HG02885 (cell line): ENCODE data around the gene NHEJ1.

Source experiments
- ATAC-seq: cut with Tn5 transposase; IDR thresholded peaks from one replicate; pipeline ENCODE4 v1.9.1; 2021; ENCODE audit warnings: mild to moderate bottlenecking; ENCODE audit not compliant: unreplicated experiment, poor library complexity

NHEJ1 gene

DNA sequence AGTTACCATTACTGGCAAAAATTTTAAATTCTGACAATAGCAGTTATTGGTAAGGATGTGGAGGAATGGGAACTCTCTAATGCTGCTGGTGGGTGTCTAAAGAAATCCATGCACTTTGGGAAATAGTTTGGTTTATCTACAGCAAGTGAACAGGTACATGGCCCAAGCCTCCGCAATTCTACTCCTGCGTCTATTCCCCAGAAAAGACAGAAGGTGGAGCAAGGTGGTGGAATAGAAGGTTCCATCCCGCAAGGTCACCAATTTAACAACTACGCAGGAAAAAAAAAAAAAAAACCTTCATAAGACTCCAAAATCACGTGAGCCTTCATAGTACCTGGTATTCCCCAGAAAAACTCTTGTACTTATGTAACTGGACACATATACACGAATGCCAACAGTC is 125.8 kb downstream of the NHEJ1 start:
- no peak for ATAC-seq

DNA sequence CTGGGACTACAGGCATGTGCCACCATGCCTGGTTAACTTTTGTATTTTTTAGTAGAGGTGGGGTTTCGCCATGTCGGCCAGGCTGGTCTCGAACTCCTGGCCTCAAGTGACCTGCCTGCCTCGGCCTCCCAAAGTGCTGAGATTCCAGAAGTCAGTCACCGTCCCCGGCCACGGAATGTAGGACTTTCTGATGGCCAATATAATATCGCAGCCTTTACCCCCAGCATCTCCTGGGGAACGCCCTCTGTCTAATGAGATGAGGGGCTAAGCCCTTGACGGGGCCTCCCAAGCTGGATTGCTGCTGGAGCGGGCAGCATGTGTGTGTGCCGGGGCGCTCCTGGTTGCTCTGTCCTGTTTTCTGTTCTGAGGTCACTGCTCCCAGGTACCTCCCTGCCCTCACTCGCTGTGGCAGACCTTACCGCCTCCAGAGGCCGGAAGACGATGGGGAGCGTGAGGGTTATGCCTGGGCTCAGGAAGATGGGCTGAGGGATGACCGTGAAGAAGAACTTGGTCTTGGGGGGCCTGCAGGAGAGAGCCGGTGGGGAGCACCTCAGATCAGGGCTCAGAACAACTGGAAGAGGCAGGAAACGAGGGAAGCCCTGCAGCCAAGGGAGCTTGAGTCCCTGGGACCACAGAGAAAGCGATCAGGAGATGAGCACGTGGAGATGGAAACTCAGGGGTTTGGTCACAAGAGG is 128.4 kb downstream of the NHEJ1 start:
- ATAC-seq = no peak

DNA sequence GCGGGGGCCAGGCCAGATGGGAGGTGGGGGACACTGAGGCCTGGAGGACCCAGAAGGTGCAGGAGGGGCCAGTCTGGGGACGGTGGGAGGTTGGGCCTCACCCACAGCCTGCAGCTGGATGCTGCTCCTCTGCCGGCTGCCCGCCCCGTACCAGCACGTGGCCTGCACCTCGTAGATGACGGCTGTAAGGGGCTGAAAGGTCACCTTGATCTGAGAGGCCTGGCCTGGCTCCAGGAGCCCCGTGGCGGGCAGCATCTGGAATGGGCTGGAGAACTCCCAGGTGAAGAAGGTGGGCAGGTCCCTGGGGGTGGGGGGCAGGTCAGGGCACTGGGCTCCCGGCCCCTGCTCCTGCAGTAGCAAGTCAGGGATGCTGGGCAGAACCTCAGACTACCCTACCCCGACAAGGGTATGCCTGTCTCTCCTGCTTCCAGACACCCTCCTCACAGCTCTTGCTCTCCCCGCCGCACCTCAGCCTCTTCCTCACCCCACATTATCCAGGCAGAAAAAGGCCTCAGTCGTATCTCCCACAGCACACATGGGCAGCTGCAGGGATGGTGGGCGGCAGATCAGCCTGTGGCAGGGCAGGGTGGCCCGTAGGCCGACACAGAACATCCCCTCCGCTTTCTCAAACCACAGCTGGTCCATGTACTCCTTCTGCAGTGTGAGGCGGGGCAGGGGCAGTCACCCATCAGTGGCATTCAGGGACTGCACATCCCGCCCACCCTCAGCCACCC is 129.4 kb downstream of the NHEJ1 start:
- ATAC-seq = no peak

DNA sequence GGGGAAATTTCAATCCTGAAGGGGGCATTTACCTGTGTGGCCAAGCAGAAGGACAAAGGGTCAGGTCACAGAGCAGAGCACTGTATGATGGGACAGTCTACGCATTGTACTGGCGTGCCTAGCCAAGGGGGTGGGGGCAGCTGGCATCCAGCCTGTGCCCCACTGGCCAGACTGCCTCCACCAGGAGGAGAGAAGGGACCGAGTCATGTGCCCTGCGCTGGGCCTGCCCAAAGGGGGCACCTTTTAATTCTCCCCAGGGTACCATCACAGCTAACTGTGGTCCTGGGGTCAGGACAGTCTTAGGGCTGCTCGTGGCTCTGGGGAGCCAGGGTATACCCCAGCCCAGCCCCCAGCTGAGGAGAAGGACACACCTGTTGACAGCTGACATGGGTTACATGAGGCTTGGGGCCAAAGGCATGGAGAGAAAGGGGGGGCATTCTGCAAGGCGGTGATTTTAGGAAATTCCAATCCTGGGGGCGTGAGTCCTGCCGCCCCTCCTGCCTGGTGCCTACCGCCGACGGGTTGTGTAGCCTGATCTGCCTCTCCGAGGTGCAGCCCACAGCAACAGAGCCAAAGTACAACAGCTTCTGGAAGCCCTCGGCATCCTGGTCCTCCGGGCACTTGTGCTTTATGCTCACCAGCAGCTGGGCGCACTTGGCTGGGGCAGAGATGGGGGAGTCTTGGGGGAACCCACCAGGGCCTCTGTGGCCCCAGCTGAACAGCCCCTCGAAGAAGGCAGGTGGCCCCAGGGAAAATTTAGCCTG is 130.3 kb downstream of the NHEJ1 start:
- ATAC-seq = no peak

- ATAC-seq = peak; percentile 65
Observed at GRCh38 chr2:219029829-219030165, 130.8 kb downstream of the NHEJ1 start.

DNA sequence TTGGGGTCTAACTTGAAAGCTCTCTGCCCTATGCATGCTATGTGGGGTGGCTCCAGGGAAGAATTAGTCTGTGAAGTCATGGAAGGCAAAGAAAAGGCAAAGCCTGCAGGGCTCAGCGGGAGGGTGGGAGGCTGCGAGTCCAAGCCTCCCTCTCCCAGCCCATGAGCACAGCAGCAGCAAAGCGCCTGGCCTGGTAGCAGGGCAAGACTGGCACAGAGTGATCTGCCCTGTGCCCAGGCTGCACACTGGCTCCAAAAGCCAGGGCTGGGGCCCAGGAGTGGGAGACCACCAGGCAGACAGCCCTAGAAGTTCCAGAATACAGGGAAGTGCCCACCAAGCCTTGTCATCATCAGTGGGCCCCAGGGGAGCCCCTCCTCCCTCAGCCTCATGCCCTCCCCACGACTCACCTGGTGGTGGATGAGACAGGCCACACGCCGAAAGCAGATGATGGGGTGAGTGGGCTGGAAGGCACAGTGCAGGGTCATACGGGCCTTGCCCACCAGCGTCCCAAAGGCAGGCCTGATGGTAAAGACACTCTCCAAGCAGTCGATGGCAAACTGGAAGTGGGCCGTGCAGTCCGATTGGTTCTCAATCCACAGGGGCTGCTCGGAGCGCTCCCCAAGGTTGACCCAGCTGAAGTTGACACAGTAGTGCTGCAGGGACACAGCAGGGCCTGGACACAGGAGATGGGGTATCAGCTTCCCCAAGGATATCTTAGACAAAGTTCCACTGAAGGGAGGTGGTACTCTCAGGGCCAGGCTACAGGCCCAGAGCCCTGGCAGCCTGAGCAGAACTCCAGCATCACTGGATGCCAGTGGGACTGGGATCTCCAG is 131.4 kb downstream of the NHEJ1 start:
- no peak for ATAC-seq

DNA sequence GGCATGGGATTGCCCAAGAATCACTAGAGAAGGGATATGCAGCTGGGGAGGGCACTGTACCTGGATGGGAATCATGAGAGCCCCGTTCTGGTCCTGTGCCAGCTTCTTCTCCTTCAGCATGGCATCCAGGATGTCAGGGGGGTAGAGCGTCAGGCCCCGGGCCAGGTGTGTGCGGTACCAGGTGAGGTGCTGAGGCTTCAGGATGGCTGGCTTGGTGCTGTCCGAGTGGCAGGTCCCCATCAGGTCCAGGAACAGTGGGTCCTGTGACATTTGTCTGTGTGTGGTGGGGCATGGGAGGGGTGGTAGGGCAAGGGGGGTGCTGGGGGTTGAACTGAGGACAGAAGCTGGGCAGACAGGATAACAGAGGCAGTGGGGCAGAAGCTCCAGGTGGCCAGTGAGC is 132.5 kb downstream of the NHEJ1 start:
- ATAC-seq = no peak

GRCh38 chr2:219027511-219028055 is 133.0 kb downstream of the NHEJ1 start:
- ATAC-seq = no peak

GRCh38 chr2:219026946-219027345 is 133.7 kb downstream of the NHEJ1 start:
- ATAC-seq = no peak

GRCh38 chr2:219025637-219026585 is 134.7 kb downstream of the NHEJ1 start:
- ATAC-seq = no peak
